HCT116 (cell line): ENCODE results near the gene BTBD18. TPM values are rescaled to one million over a fixed set of nuclear protein-coding genes. Genes with fewer than 3 reads are reported as not detected.
"Not testable (repeated sequence)": the region's sequence is repeated elsewhere in the genome, so short reads cannot be mapped to it uniquely, and the experiment has no call there.

Experiments
- ATAC-seq: fragments of 200-7000 bp; cut with Tn5 transposase; 2 replicates; pipeline ENCODE4 v1.9.1; 2020; ENCODE audit warnings: mild to moderate bottlenecking, moderate library complexity
- BruUV-seq: library from RNA; stranded (reverse); fragments of 400-500 nt; replicated peaks from 2 replicates; lab custom pipeline; 2021; lab: Mats Ljungman, UMichigan
- CTCF ChIA-PET: fragments of 300-600 bp; sonication (Branson Sonifier 250); formaldehyde crosslinking; loops from one replicate; lab custom pipeline; 2021; ENCODE audit warnings: antibody characterized with exemption; lab: Charles Lee
- POLR2A ChIA-PET: fragments of 300-600, 350-600 bp; sonication (Branson Sonifier 250); formaldehyde crosslinking; loops from one replicate; lab custom pipeline; 2021; ENCODE audit warnings: antibody characterized with exemption; lab: Charles Lee
- RAD21 ChIA-PET, 2 experiments: fragments of 300-600 bp; sonication (Branson Sonifier 250); formaldehyde crosslinking; loops; one replicate each; lab custom pipeline; 2023; ENCODE audit warnings: low total read pairs in 2 of 2; ENCODE audit not compliant: uncharacterized antibody in 2 of 2, unreplicated experiment in 2 of 2, low non-redundant PET in 1 of 2; lab: Charles Lee
- DNase-seq: peaks from one replicate; pipeline ENCODE4 v3.0.0-alpha.2; 2010; ENCODE audit warnings: low read depth, low spot score
- H2AFZ ChIP-seq: fragments of 200-600 bp; shearing (Covaris generic), sonication (generic); 2 replicates; pipeline ENCODE4 v1.6.1; 2017; ENCODE audit warnings: low read depth, mixed run types, mixed read lengths, antibody characterized with exemption, low read length; ENCODE audit not compliant: poor library complexity, severe bottlenecking
- H3K27ac ChIP-seq: 2 replicates; pipeline ENCODE4 v1.5.1; 2012; ENCODE audit warnings: low read depth, low read length
- H3K27me3 ChIP-seq: fragments of 200-600 bp; sonication (generic); 2 replicates; pipeline ENCODE4 v1.6.1; 2016; ENCODE audit warnings: mixed run types, low read length, mixed read lengths; ENCODE audit not compliant: insufficient read depth
- H3K36me3 ChIP-seq, 2 experiments: fragments of 200-500 bp in 1 of 2; fragments of 200-600 bp in 1 of 2; sonication (Bioruptor generic) in 1 of 2; sonication (generic) in 1 of 2; 2 replicates each; pipeline versions ENCODE4 v1.5.1 to v1.6.1; 2014 to 2016; ENCODE audit warnings: low read length in 2 of 2, inconsistent platforms in 1 of 2, mixed read lengths in 1 of 2, mixed run types in 1 of 2; ENCODE audit not compliant: insufficient read depth in 2 of 2, control insufficient read depth in 1 of 2
- H3K4me1 ChIP-seq, 2 experiments: fragments of 200-600 bp in 1 of 2; sonication (generic) in 1 of 2; 2 replicates each; pipeline versions ENCODE4 v1.5.1 to v1.6.1; 2012 to 2017; ENCODE audit warnings: low read length in 2 of 2, inconsistent platforms in 1 of 2, mild to moderate bottlenecking in 1 of 2, mixed read lengths in 1 of 2, mixed run types in 1 of 2, moderate library complexity in 1 of 2; ENCODE audit not compliant: insufficient read depth in 2 of 2, control insufficient read depth in 1 of 2
- H3K4me2 ChIP-seq: fragments of 200-600 bp; sonication (generic); 2 replicates; pipeline ENCODE4 v1.6.1; 2017; ENCODE audit warnings: mixed run types, low read length, mixed read lengths
- H3K4me3 ChIP-seq, 2 experiments: fragments of 200-600 bp in 1 of 2; sonication (generic) in 1 of 2; replicated peaks in 1 of 2; 2 replicates each; pipeline ENCODE4 v1.5.1; 2011 to 2016; ENCODE audit warnings: low read length in 2 of 2, control low read depth in 1 of 2, low read depth in 1 of 2, mild to moderate bottlenecking in 1 of 2, mixed read lengths in 1 of 2, mixed run types in 1 of 2
- H3K79me2 ChIP-seq: fragments of 200-600 bp; sonication (generic); 2 replicates; pipeline ENCODE4 v1.6.1; 2017; ENCODE audit warnings: mild to moderate bottlenecking, mixed run types, low read length, moderate library complexity, mixed read lengths; ENCODE audit not compliant: insufficient read depth
- H3K9ac ChIP-seq: fragments of 200-600 bp; sonication (generic); 2 replicates; pipeline ENCODE4 v1.6.1; 2016; ENCODE audit warnings: low read length, mixed read lengths
- H3K9me2 ChIP-seq: fragments of 200-600 bp; sonication (generic), shearing (Covaris generic); 2 replicates; pipeline ENCODE4 v1.6.1; 2017; ENCODE audit warnings: mixed run types, mild to moderate bottlenecking, moderate library complexity; ENCODE audit not compliant: insufficient read depth
- H3K9me3 ChIP-seq, 2 experiments: fragments of 200-500 bp in 1 of 2; fragments of 200-600 bp in 1 of 2; sonication (Bioruptor generic) in 1 of 2; sonication (generic) in 1 of 2; 2 replicates each; pipeline ENCODE4 v1.6.1; 2014 to 2017; ENCODE audit warnings: low read length in 2 of 2, mixed read lengths in 2 of 2, inconsistent platforms in 1 of 2, low read depth in 1 of 2, mild to moderate bottlenecking in 1 of 2, mixed run types in 1 of 2, moderate library complexity in 1 of 2; ENCODE audit not compliant: control insufficient read depth in 1 of 2, insufficient read depth in 1 of 2
- H4K20me1 ChIP-seq: fragments of 200-600 bp; sonication (generic), shearing (Covaris generic); 2 replicates; pipeline ENCODE4 v1.6.1; 2017; ENCODE audit warnings: mixed run types, mild to moderate bottlenecking, moderate library complexity; ENCODE audit not compliant: insufficient read depth
- CEBPB ChIP-seq: IDR thresholded peaks from 2 replicates; pipeline ENCODE4 v1.6.1; 2012; ENCODE audit warnings: low read depth
- EZH2 ChIP-seq: fragments of 200-600 bp; sonication (generic); IDR thresholded peaks from 2 replicates; pipeline ENCODE4 v1.6.1; 2017; ENCODE audit warnings: antibody characterized with exemption, mixed run types
- EZH2phosphoT487 ChIP-seq: fragments of 200-600 bp; IDR thresholded peaks from 2 replicates; pipeline ENCODE4 v1.6.1; 2018; ENCODE audit warnings: antibody characterized with exemption, borderline replicate concordance
- FOSL1 ChIP-seq: IDR thresholded peaks from 2 replicates; pipeline ENCODE4 v1.6.1; 2012; ENCODE audit warnings: low read depth
- MAX ChIP-seq: IDR thresholded peaks from 2 replicates; pipeline ENCODE4 v1.6.1; 2012
- SIN3A ChIP-seq: IDR thresholded peaks from 2 replicates; pipeline ENCODE4 v1.6.1; 2012; ENCODE audit warnings: low read depth
- TCF7L2 ChIP-seq: IDR thresholded peaks from 2 replicates; pipeline ENCODE4 v1.7.0; 2011; ENCODE audit warnings: borderline replicate concordance, inconsistent platforms; ENCODE audit not compliant: insufficient read depth, insufficient read length; ENCODE audit errors: extremely low read depth
- intact Hi-C: fragments of 100-400 bp; cut with micrococcal nuclease; formaldehyde crosslinking; loops from 2 replicates; pipeline ENCODE4 v1.10.0; 2022
- total RNA-seq: library from RNA; stranded (reverse); gene quantifications from one replicate; pipeline ENCODE4 v1.2.1, GENCODE V29; 2021; ENCODE audit not compliant: unreplicated experiment

The BTBD18 gene
- total RNA-seq, 1 experiment from 2014 or later: not detected

- ATAC-seq (no peak), DNase-seq (no peak)
- Histone ChIP-seq H3K9me3 (no peaks in the 10 kb centered on the region), H3K9me2 (no peaks in the 10 kb centered on the region), H3K27me3 (no peaks in the 10 kb centered on the region), H3K36me3 (peaks cover 0 to 10% of the 10 kb centered on the region in 2 experiments; a peak in 1 of 4 replicates), H3K4me2 (no peak overlapping the region), H3K27ac (no peak overlapping the region), H3K9ac (no peak overlapping the region), H3K79me2 (peaks cover 100% of the 10 kb centered on the region), H2AFZ (no peak overlapping the region), H4K20me1 (peaks cover 9% of the 10 kb centered on the region; the same call in 1 of the 2 replicates), H3K4me1 (peaks cover 8 to 14% of the 10 kb centered on the region in 2 experiments), H3K4me3 (no peak overlapping the region)
- ChIA-PET CTCF (no interaction called here), POLR2A (no interaction called here), RAD21 (no interaction called here)
- intact Hi-C loops: no loop called here
- TF ChIP-seq EZH2phosphoT487: no peak
- no peak for TF ChIP-seq SIN3A
- TF ChIP-seq EZH2: no peak
- TF ChIP-seq TCF7L2: no peak
- TF ChIP-seq CEBPB: no peak
- TF ChIP-seq FOSL1: no peak
- no peak for TF ChIP-seq MAX
- BruUV-seq: no TSS peak
Observed at GRCh38 chr11:57727185-57727584, 24.4 kb downstream of the BTBD18 start.

- H3K9me3 ChIP-seq, ATAC-seq, H3K9me2 ChIP-seq, H3K4me3 ChIP-seq, H3K4me2 ChIP-seq, RAD21 ChIA-PET, H3K27me3 ChIP-seq, CTCF ChIA-PET, BruUV-seq, DNase-seq, H3K27ac ChIP-seq, H2AFZ ChIP-seq, H4K20me1 ChIP-seq, H3K9ac ChIP-seq, intact Hi-C loops, POLR2A ChIA-PET: not testable (repeated sequence)
- H3K36me3 ChIP-seq: peaks cover 4 to 19% of the 10 kb centered on the region in 2 experiments; a peak in 2 of 4 replicates
- peaks cover 74% of the 10 kb centered on the region for H3K79me2 ChIP-seq
- H3K4me1 ChIP-seq: peaks cover 10 to 14% of the 10 kb centered on the region in 2 experiments; a peak in 2 of 4 replicates
Observed at GRCh38 chr11:57716726-57717125, 34.9 kb downstream of the BTBD18 start.
